GM19035 (cell line): Measurements from ENCODE around the gene MEIOC.
"Not testable (repeated sequence)": the region's sequence is repeated elsewhere in the genome, so short reads cannot be mapped to it uniquely, and the experiment has no call there.

Experiments
- ATAC-seq: cut with Tn5 transposase; IDR thresholded peaks from one replicate; pipeline ENCODE4 v1.9.1; 2021; ENCODE audit not compliant: unreplicated experiment

The MEIOC gene

DNA sequence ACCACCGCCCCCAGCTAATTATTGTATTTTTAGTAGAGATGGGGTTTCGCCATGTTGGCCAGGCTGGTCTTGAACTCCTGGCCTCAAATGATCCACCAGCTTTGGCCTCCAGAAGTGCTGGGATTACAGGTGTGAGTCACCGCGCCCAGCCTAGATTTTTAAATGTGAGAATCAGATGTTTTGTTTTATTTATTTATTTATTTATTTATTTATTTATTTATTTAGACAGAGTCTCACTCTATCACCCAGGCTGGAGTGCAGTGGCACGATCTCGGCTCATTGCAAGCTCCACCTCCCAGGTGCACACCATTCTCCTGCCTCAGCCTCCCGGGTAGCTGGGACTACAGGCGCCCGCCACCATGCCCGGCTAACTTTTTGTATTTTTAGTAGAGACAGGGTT lies 44.0 kb downstream of the MEIOC start:
- not testable (repeated sequence) for ATAC-seq

DNA sequence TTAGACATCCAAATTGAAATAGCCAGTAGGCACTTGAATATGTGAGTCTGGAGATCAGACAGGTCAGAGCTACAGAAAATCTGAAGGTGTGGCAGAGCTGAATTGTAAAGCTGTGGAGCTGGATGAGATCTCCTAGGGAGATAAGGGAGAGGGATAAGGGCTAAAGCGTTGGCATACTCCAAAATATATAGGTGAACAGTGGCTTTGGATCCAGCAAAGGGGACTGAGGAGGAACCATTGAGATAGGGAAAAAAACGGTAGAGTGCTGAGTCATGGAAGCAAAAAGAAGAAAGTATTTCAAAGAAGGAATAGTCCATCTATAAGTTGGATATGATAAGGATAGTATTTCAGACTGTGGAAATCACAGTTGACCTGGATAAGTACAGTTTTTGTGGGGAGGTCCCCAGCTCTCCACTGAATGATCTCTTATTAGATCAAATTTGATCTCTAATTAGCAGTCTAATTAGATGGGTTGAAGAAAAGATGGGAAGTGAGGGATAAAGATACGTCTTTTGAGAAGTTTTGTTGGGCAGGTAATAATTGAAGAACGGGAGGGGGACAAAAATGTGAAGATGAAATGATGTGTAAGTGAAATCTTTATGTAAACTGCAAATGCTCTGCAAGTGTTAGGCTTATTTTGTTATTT lies 51.6 kb downstream of the MEIOC start:
- no peak for ATAC-seq

DNA sequence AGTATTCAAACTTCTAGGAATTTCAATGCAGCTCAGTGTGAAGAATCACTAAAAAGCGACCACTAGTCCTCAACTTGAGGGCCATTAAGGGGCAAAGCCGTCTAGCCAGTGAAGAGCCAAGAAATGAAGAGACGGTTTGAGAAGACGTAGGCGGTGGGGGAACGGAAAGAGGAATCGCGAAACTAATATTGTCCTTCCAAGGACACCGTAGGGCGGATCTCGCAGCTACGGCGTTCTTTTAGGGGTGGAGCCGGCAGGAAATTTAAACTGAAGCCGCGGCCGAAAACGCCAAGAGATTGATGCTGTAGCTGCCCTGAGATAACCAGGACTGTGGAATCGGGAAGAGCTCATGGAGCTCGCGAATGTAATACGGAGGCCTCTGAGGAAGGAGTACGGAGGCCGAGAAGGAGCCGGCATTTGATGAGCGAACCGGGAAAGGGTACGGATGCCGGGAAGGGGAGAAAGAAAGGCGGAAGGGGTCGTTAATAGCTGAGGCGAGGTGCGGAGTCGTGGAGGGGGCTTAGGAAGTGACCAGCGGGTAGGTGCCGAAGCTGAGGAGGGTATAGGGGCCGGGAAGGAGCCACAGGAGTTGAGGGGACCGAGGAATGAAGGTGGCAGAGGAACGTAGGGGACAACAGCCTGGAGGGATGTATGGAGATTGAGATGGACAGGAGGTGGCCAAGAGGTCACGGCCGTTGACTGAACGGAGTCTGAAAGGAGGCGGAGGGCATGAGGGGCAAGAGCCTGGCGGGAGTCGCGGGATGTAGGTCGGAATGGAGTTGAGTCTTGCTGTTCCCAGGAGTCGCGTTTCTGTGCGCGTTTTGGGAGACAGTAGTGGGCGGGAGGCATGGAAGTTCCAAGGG lies 52.4 kb downstream of the MEIOC start, which contains the start of gene DBF4B:
Gene DBF4B (plus strand): TSS at position 265 of the 863 bp plus-strand sequence. CDS start 156 bp downstream, at position 421.
- peak; percentile 82 for ATAC-seq

DNA sequence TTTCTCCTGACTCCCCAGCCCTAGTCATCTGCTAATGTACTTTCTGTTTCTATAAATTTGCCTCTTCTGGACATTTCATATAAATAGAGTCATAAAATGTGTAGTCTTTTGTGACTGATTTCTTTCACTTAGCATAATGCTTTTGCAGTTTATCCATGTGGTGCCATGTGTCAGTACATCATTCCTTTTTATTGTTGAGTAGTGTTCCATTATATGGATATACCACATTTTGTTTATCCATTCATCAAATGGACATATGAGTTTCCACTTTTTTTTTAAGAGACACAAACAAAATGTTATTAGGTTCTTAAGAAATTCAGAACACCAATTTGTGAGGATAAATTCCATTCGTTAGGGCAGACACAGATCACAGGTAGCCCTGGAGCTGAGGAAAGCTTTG lies 63.2 kb downstream of the MEIOC start:
- no peak for ATAC-seq

DNA sequence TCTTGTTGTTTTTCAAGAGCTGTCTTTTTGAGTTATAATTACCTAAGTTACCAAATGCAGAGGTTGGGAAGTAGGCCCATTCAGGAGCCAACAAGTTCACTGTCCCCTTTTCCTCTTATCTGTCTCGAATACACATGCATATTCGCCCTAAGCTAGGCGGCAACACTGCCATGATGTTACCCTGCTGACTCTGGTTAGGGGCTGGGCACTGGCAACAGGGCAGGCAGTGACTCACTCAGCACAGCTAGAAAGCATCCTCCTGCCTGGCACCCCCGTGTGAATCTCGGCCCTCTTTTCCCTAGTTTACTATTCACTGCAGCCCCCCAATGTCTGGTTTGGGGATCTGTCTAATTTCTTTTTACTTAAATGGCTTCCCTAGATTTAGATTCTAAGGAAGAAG lies 66.0 kb downstream of the MEIOC start:
- no peak for ATAC-seq
